HCEC 1CT (cell line): ENCODE measurements around the gene UBE2J2.

ENCODE experiments used
- DNase-seq: peaks from one replicate; pipeline ENCODE4 v3.0.0-alpha.2; 2017

The UBE2J2 gene

GRCh38 chr1:1223891-1224290 is 49.8 kb downstream of the UBE2J2 start:
- no peak for DNase-seq

GRCh38 chr1:1223321-1223720 is 50.3 kb downstream of the UBE2J2 start:
- DNase-seq: no peak

- DNase-seq: no peak
Observed at GRCh38 chr1:1222575-1223225, 51.0 kb downstream of the UBE2J2 start.

- no peak for DNase-seq
Observed at GRCh38 chr1:1221887-1222574, 51.6 kb downstream of the UBE2J2 start.

- no peak for DNase-seq
Observed at GRCh38 chr1:1220197-1220596, 53.5 kb downstream of the UBE2J2 start.

- DNase-seq: no peak
Observed at GRCh38 chr1:1219341-1219740, 54.3 kb downstream of the UBE2J2 start.

GRCh38 chr1:1218524-1219200 is 55.0 kb downstream of the UBE2J2 start:
- DNase-seq: no peak

GRCh38 chr1:1217621-1218523 is 55.8 kb downstream of the UBE2J2 start:
- no peak for DNase-seq

- no peak for DNase-seq
Observed at GRCh38 chr1:1216770-1217620, 56.7 kb downstream of the UBE2J2 start.

- no peak for DNase-seq
Observed at GRCh38 chr1:1215881-1216605, 57.6 kb downstream of the UBE2J2 start.

- no peak for DNase-seq
Observed at GRCh38 chr1:1215080-1215676, 58.5 kb downstream of the UBE2J2 start.

- DNase-seq: no peak
Observed at GRCh38 chr1:1213345-1214265, 60.0 kb downstream of the UBE2J2 start, which contains the start of gene TNFRSF4. Gene TNFRSF4 (minus strand): TSS chr1:1214153. CDS start chr1:1214127, 26 bp downstream.

- DNase-seq: no peak
Observed at GRCh38 chr1:1212780-1213344, 60.8 kb downstream of the UBE2J2 start.

GRCh38 chr1:1211541-1212441 is 61.9 kb downstream of the UBE2J2 start:
- DNase-seq: no peak

- DNase-seq: no peak
Observed at GRCh38 chr1:1210726-1211540, 62.7 kb downstream of the UBE2J2 start.

GRCh38 chr1:1208713-1209433 is 64.8 kb downstream of the UBE2J2 start:
- DNase-seq: no peak

- DNase-seq: no peak
Observed at GRCh38 chr1:1207571-1207892, 66.1 kb downstream of the UBE2J2 start.
